Fibroblast of lung (primary cell): ENCODE results near the gene ALDH3A2. TPM values are rescaled to one million over a fixed set of nuclear protein-coding genes. Genes with fewer than 3 reads are reported as not detected.

ENCODE experiments used
- DNase-seq, 2 donors: peaks; one replicate each; pipeline versions ENCODE4 v3.0.0 to v3.0.0-alpha.2; 2010; ENCODE audit warnings: low read depth in 2 of 2
- H2AFZ ChIP-seq: 2 replicates; pipeline ENCODE4 v1.5.1; 2012; ENCODE audit warnings: low read length, control low read depth, inconsistent platforms
- H3K27ac ChIP-seq: 2 replicates; pipeline ENCODE4 v1.5.1; 2011; ENCODE audit warnings: low read length, control low read depth; ENCODE audit not compliant: insufficient read depth
- H3K27me3 ChIP-seq: 2 replicates; pipeline ENCODE4 v1.5.1; 2011; ENCODE audit warnings: mild to moderate bottlenecking, low read length; ENCODE audit not compliant: control insufficient read depth, insufficient read depth
- H3K36me3 ChIP-seq: 2 replicates; pipeline ENCODE4 v1.5.1; 2011; ENCODE audit warnings: low read length; ENCODE audit not compliant: control insufficient read depth, insufficient read depth
- H3K4me1 ChIP-seq: 2 replicates; pipeline ENCODE4 v1.5.1; 2011; ENCODE audit warnings: low read length; ENCODE audit not compliant: control insufficient read depth, insufficient read depth; ENCODE audit errors: extremely low read depth
- H3K4me2 ChIP-seq: 2 replicates; pipeline ENCODE4 v1.5.1; 2011; ENCODE audit warnings: low read length, control low read depth; ENCODE audit not compliant: insufficient read depth; ENCODE audit errors: extremely low read depth
- H3K4me3 ChIP-seq, 4 experiments: fragments of 200-600 bp in 1 of 4; sonication (generic) in 1 of 4; replicated peaks in 1 of 4; 2 replicates each; pipeline ENCODE4 v1.5.1; 2011 to 2016; ENCODE audit warnings: low read length in 4 of 4, low read depth in 3 of 4, mild to moderate bottlenecking in 3 of 4, control low read depth in 2 of 4, inconsistent platforms in 1 of 4, mixed read lengths in 1 of 4; ENCODE audit not compliant: insufficient read depth in 1 of 4; ENCODE audit errors: control extremely low read depth in 1 of 4
- H3K79me2 ChIP-seq: 2 replicates; pipeline ENCODE4 v1.5.1; 2012; ENCODE audit warnings: mild to moderate bottlenecking, low read length, inconsistent platforms; ENCODE audit not compliant: control insufficient read depth, insufficient read depth
- H3K9ac ChIP-seq: 2 replicates; pipeline ENCODE4 v1.5.1; 2011; ENCODE audit warnings: mild to moderate bottlenecking, low read length, control low read depth; ENCODE audit not compliant: insufficient read depth
- H3K9me3 ChIP-seq: 2 replicates; pipeline ENCODE4 v1.5.1; 2012; ENCODE audit warnings: low read depth, low read length; ENCODE audit not compliant: control insufficient read depth, insufficient read depth
- H4K20me1 ChIP-seq: 2 replicates; pipeline ENCODE4 v1.5.1; 2011; ENCODE audit warnings: low read length; ENCODE audit not compliant: control insufficient read depth, insufficient read depth; ENCODE audit errors: extremely low read depth
- EZH2 ChIP-seq: IDR thresholded peaks from 2 replicates; pipeline ENCODE4 v1.5.1; 2012; ENCODE audit warnings: low read length, control low read depth, mild to moderate bottlenecking; ENCODE audit errors: missing control alignments
- polyA plus RNA-seq, 2 donors: library from polyadenylated mRNA; depleted of rRNA in 1 of 2; stranded (reverse) in 1 of 2; unstranded in 1 of 2; fragments of >200 nt; gene quantifications; 2 replicates each; pipeline ENCODE4 v1.2.1, GENCODE V29; 2011 to 2012; ENCODE audit warnings: missing spikeins in 1 of 2
- total RNA-seq: library from RNA; depleted of rRNA; stranded (reverse); fragments of >200 nt; gene quantifications from 2 replicates; pipeline ENCODE4 v1.2.1, GENCODE V29; 2014
- TF ChIP-seq, protein P1 (sequence below), 2 donors: IDR thresholded peaks in 1 of 2; conservative IDR thresholded peaks in 1 of 2; 1 replicate in 1 of 2; 2 replicates in 1 of 2; pipeline ENCODE4 v1.5.1; 2011 to 2012; ENCODE audit warnings: low read length in 2 of 2, control low read depth in 1 of 2, inconsistent platforms in 1 of 2, low read depth in 1 of 2, mild to moderate bottlenecking in 1 of 2

ALDH3A2 gene
- total and polyA plus RNA-seq, 2 donors (not counting 1 experiment from before 2014, with no cell fraction given) = 14.6 to 30.2 TPM

DNA sequence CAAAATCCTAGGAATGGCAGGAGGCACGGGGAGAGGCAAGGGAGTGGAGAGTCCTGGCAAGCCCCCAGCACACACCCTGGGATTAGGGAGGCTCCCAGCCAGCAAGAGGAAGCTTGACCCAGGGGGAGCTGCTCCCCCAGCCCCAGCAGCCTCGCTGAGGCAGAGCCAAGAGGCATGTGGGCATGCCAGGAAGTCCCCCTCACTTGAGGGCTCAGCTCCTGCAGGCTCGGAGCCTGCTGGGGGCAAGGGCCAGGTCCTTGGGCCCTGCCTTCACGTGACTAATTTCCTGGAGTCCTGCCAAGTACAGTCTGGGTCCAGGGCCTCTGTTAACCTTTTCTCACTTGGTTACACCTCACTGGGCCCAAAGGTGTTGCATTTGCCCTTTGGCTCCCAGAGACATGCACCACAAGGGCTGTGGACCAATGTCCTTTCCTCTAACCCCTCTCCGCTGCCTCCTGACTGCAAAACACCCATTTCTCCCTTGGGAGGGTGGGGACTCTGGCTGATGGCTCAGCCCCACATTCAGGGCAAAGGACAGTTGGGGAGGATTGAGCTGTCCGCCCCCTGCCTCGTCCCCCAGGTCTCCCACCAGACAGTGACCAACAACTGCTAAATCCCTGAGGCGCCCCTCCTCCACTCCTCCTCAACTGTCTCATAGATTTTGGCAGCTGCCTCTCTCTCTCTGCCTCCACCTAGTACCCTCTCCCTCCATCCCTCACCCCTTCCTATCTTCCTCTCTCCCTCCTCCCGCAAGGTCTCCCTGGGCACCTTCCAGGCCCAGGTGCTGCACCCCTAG, 72.3 kb downstream of the ALDH3A2 start:
- no peak overlapping the region for H3K4me2 ChIP-seq
- H2AFZ ChIP-seq = no peak overlapping the region
- H3K9me3 ChIP-seq = no peaks in the 10 kb centered on the region
- H3K4me3 ChIP-seq = no peak overlapping the region
- H3K36me3 ChIP-seq = no peaks in the 10 kb centered on the region
- H3K79me2 ChIP-seq = no peaks in the 10 kb centered on the region
- H3K27me3 ChIP-seq = no peaks in the 10 kb centered on the region
- no peak for TF ChIP-seq EZH2
- TF ChIP-seq, protein P1, sequence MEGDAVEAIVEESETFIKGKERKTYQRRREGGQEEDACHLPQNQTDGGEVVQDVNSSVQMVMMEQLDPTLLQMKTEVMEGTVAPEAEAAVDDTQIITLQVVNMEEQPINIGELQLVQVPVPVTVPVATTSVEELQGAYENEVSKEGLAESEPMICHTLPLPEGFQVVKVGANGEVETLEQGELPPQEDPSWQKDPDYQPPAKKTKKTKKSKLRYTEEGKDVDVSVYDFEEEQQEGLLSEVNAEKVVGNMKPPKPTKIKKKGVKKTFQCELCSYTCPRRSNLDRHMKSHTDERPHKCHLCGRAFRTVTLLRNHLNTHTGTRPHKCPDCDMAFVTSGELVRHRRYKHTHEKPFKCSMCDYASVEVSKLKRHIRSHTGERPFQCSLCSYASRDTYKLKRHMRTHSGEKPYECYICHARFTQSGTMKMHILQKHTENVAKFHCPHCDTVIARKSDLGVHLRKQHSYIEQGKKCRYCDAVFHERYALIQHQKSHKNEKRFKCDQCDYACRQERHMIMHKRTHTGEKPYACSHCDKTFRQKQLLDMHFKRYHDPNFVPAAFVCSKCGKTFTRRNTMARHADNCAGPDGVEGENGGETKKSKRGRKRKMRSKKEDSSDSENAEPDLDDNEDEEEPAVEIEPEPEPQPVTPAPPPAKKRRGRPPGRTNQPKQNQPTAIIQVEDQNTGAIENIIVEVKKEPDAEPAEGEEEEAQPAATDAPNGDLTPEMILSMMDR (conservative IDR thresholded peaks at IDR 0.05 in 1 of 2, IDR thresholded peaks at IDR 0.05 in 1 of 2; ENCODE audit: low read depth in 1 of 2, low read length in 2 of 2) = no peak
- no peak overlapping the region for H3K9ac ChIP-seq
- H3K4me1 ChIP-seq = no peaks in the 10 kb centered on the region
- H3K27ac ChIP-seq = no peak overlapping the region
- no peaks in the 10 kb centered on the region for H4K20me1 ChIP-seq
- DNase-seq = no peak

DNA sequence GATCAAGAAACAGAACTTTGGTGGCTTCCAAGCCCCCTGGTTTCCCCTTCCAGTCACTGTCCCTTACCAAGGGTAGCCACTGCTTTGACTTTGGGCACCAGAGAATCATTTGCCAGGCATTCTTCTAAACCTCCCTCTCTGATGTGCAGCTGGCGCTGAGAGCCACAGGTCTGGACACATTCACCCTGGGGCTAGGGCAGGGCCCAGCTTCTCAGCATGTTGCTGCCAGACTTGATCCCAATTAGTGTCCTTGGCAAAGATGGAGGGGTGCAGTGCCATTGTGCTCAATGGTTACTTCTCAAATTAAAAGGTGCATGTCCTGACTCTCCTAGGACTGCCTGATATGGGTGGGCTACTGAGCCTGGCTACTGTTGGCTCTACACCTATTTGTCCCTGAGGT, 75.4 kb downstream of the ALDH3A2 start:
- Histone ChIP-seq H3K4me3 (no peak overlapping the region), H3K36me3 (no peaks in the 10 kb centered on the region), H3K4me1 (peaks cover 9% of the 10 kb centered on the region), H3K27ac (no peak overlapping the region), H3K4me2 (no peak overlapping the region), H3K79me2 (no peaks in the 10 kb centered on the region), H3K27me3 (no peaks in the 10 kb centered on the region), H3K9ac (no peak overlapping the region), H4K20me1 (no peaks in the 10 kb centered on the region), H3K9me3 (no peaks in the 10 kb centered on the region), H2AFZ (no peak overlapping the region)
- no peak for DNase-seq
- no peak for TF ChIP-seq EZH2
- TF ChIP-seq, protein P1 (conservative IDR thresholded peaks at IDR 0.05 in 1 of 2, IDR thresholded peaks at IDR 0.05 in 1 of 2; ENCODE audit: low read depth in 1 of 2, low read length in 2 of 2) = no peak

DNA sequence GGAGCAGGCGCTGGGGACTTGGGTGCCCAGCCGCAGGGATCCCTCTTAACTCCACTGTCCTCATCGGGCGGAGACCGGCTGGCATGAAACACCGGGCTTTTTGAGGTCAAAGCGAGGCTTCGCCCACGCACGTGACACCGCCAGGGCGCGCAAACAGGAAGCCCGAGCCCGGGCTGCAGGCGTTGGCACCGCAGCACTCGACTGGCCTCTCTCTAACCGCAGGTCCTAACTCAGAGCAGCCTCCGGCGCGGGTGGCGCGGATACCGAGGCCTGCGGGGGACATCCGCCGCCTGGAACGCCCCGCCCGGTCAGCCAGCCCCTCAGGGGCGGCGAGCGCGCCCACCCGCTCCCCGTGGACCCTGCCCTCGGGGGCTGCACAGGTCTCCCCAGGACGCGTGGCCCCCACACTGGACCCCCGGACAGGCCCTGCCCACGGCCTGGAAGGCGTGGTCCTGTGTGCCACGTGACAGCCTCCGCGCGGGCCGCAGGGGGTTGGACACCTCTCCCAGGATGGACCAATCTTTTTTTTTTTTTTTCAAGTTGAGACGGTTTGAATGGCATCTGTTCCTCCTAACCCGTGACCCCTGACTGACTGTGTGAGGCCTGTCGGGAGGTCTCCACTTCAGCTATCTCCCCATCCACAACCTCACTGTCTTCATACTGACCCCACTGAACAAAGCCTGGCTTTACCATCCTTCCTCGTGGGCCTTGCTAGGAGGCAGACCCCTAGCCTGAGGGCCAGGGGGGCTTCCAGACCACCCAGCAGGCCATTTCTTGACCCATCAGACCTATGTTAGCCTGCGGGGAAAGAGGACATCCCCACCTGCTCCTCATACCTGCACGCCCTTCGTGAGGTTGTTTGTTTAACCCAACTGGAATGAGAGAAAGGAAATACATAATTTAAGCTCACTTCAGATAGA, 76.2 kb downstream of the ALDH3A2 start:
- Histone ChIP-seq H3K27me3 (no peaks in the 10 kb centered on the region), H2AFZ (no peak overlapping the region), H3K27ac (no peak overlapping the region), H3K4me2 (no peak overlapping the region), H3K4me1 (peaks cover 9% of the 10 kb centered on the region), H4K20me1 (no peaks in the 10 kb centered on the region), H3K9me3 (no peaks in the 10 kb centered on the region), H3K4me3 (no peak overlapping the region), H3K79me2 (no peaks in the 10 kb centered on the region), H3K9ac (no peak overlapping the region), H3K36me3 (no peaks in the 10 kb centered on the region)
- TF ChIP-seq, protein P1 (conservative IDR thresholded peaks at IDR 0.05 in 1 of 2, IDR thresholded peaks at IDR 0.05 in 1 of 2; ENCODE audit: low read depth in 1 of 2, low read length in 2 of 2) = no peak
- TF ChIP-seq EZH2 = no peak
- DNase-seq = peak in 1 of 2 donors; percentile 9
